ENCODE results near the gene SOWAHA.
"Not testable (repeated sequence)": the region's sequence is repeated elsewhere in the genome, so short reads cannot be mapped to it uniquely, and the experiment has no call there.

Gene SOWAHA

GRCh38 chr5:132854301-132854700, 41.2 kb downstream of the SOWAHA start:
- no peaks in the 10 kb centered on the region for H3K36me3 ChIP-seq (ENCODE audit: control insufficient read depth, insufficient read depth, low read length)
- H3K4me1 ChIP-seq (ENCODE audit: control insufficient read depth, insufficient read depth, low read length), result no peaks in the 10 kb centered on the region
- H3K27ac ChIP-seq (ENCODE audit: low read depth, low read length), result no peak overlapping the region
- H3K9ac ChIP-seq (ENCODE audit: low read length), result no peak overlapping the region
- H3K27me3 ChIP-seq (ENCODE audit: control insufficient read depth, insufficient read depth, low read length), result no peaks in the 10 kb centered on the region
- no peak overlapping the region for H3K4me3 ChIP-seq (ENCODE audit: low read length)

- not testable (repeated sequence) for H3K4me1 ChIP-seq (ENCODE audit: control insufficient read depth, insufficient read depth, low read length); H3K9ac ChIP-seq (ENCODE audit: low read length); H3K36me3 ChIP-seq (ENCODE audit: control insufficient read depth, insufficient read depth, low read length); H3K4me3 ChIP-seq (ENCODE audit: low read length); H3K27ac ChIP-seq (ENCODE audit: low read depth, low read length); H3K27me3 ChIP-seq (ENCODE audit: control insufficient read depth, insufficient read depth, low read length)
These were observed 41.9 kb downstream of the SOWAHA start for GRCh38 chr5:132854992-132855391.

- no peak overlapping the region for H3K9ac ChIP-seq (ENCODE audit: low read length)
- H3K27me3 ChIP-seq (ENCODE audit: control insufficient read depth, insufficient read depth, low read length), result no peaks in the 10 kb centered on the region
- H3K4me1 ChIP-seq (ENCODE audit: control insufficient read depth, insufficient read depth, low read length), result no peaks in the 10 kb centered on the region
- H3K27ac ChIP-seq (ENCODE audit: low read depth, low read length), result no peak overlapping the region
- H3K36me3 ChIP-seq (ENCODE audit: control insufficient read depth, insufficient read depth, low read length), result no peaks in the 10 kb centered on the region
- no peak overlapping the region for H3K4me3 ChIP-seq (ENCODE audit: low read length)
These were observed 42.9 kb downstream of the SOWAHA start for GRCh38 chr5:132856011-132856410.

- H3K4me3 ChIP-seq (ENCODE audit: low read length), result no peak overlapping the region
- H3K27ac ChIP-seq (ENCODE audit: low read depth, low read length), result no peak overlapping the region
- H3K9ac ChIP-seq (ENCODE audit: low read length), result no peak overlapping the region
- no peaks in the 10 kb centered on the region for H3K4me1 ChIP-seq (ENCODE audit: control insufficient read depth, insufficient read depth, low read length)
- no peaks in the 10 kb centered on the region for H3K36me3 ChIP-seq (ENCODE audit: control insufficient read depth, insufficient read depth, low read length)
- no peaks in the 10 kb centered on the region for H3K27me3 ChIP-seq (ENCODE audit: control insufficient read depth, insufficient read depth, low read length)
These were observed 46.9 kb downstream of the SOWAHA start for GRCh38 chr5:132859889-132860437.

GRCh38 chr5:132860742-132861141, 47.6 kb downstream of the SOWAHA start:
- H3K27ac ChIP-seq (ENCODE audit: low read depth, low read length), result no peak overlapping the region
- no peaks in the 10 kb centered on the region for H3K4me1 ChIP-seq (ENCODE audit: control insufficient read depth, insufficient read depth, low read length)
- no peaks in the 10 kb centered on the region for H3K36me3 ChIP-seq (ENCODE audit: control insufficient read depth, insufficient read depth, low read length)
- H3K9ac ChIP-seq (ENCODE audit: low read length), result no peak overlapping the region
- no peaks in the 10 kb centered on the region for H3K27me3 ChIP-seq (ENCODE audit: control insufficient read depth, insufficient read depth, low read length)
- no peak overlapping the region for H3K4me3 ChIP-seq (ENCODE audit: low read length)

- Histone ChIP-seq H3K4me3 (ENCODE audit: low read length) (peak overlapping the region; percentile 93), H3K4me1 (ENCODE audit: control insufficient read depth, insufficient read depth, low read length) (peaks cover 7% of the 10 kb centered on the region), H3K27ac (ENCODE audit: low read depth, low read length) (peak overlapping the region; percentile 95), H3K9ac (ENCODE audit: low read length) (peak overlapping the region; percentile 72), H3K27me3 (ENCODE audit: control insufficient read depth, insufficient read depth, low read length) (no peaks in the 10 kb centered on the region), H3K36me3 (ENCODE audit: control insufficient read depth, insufficient read depth, low read length) (peaks cover 12% of the 10 kb centered on the region)
These were observed 52.7 kb downstream of the SOWAHA start for GRCh38 chr5:132865668-132866341.
